Caco-2 (cell line): ENCODE results near the gene ZNF747. TPM values are rescaled to one million over a fixed set of nuclear protein-coding genes. Genes with fewer than 3 reads are reported as not detected.

Experiments used
- BruUV-seq: library from RNA; stranded (reverse); fragments of 400-500 nt; replicated peaks from 2 replicates; lab custom pipeline; 2021; lab: Mats Ljungman, UMichigan
- CTCF ChIA-PET: fragments of 300-600 bp; sonication (Branson Sonifier 250); formaldehyde crosslinking; loops from one replicate; lab custom pipeline; 2022; ENCODE audit warnings: antibody characterized with exemption; lab: Charles Lee
- POLR2A ChIA-PET: fragments of 300-600 bp; sonication (Branson Sonifier 250); formaldehyde crosslinking; loops from one replicate; lab custom pipeline; 2022; ENCODE audit warnings: antibody characterized with exemption; lab: Charles Lee
- DNase-seq, 2 experiments: peaks; one replicate each; pipeline versions ENCODE4 v3.0.0 to v3.0.0-alpha.2; 2020 to 2022
- H3K27me3 ChIP-seq: replicated peaks from 2 replicates; pipeline ENCODE4 v1.6.0; 2011; ENCODE audit warnings: low read length; ENCODE audit not compliant: control insufficient read depth, insufficient read depth
- H3K36me3 ChIP-seq: 2 replicates; pipeline ENCODE4 v1.5.1; 2011; ENCODE audit warnings: low read length; ENCODE audit not compliant: control insufficient read depth, insufficient read depth
- H3K4me1 ChIP-seq: fragments of 250-450 bp; sonication (Bioruptor Pico); 2 replicates; pipeline ENCODE4 v1.5.1; 2020; ENCODE audit warnings: mild to moderate bottlenecking
- H3K4me3 ChIP-seq: 2 replicates; pipeline ENCODE4 v1.5.1; 2011; ENCODE audit warnings: low read depth, mild to moderate bottlenecking, control low read depth, low read length
- H3K9me3 ChIP-seq: fragments of 250-450 bp; sonication (Bioruptor Pico); 2 replicates; pipeline ENCODE4 v1.5.1; 2020; ENCODE audit warnings: mild to moderate bottlenecking, moderate library complexity
- H3K27ac Mint-ChIP-seq: one replicate; pipeline ENCODE4 v1.8.0; 2022; ENCODE audit warnings: mixed read lengths; ENCODE audit not compliant: unreplicated experiment
- H3K27me3 Mint-ChIP-seq: one replicate; pipeline ENCODE4 v1.8.0; 2022; ENCODE audit warnings: mixed read lengths; ENCODE audit not compliant: insufficient read depth, unreplicated experiment
- H3K36me3 Mint-ChIP-seq: one replicate; pipeline ENCODE4 v1.8.0; 2022; ENCODE audit warnings: mild to moderate bottlenecking, mixed read lengths; ENCODE audit not compliant: insufficient read depth, unreplicated experiment
- H3K4me1 Mint-ChIP-seq: one replicate; pipeline ENCODE4 v1.8.0; 2022; ENCODE audit warnings: low read depth, mixed read lengths; ENCODE audit not compliant: unreplicated experiment
- H3K4me3 Mint-ChIP-seq: one replicate; pipeline ENCODE4 v1.8.0; 2022; ENCODE audit warnings: mild to moderate bottlenecking, moderate library complexity, mixed read lengths; ENCODE audit not compliant: unreplicated experiment
- H3K9me3 Mint-ChIP-seq: one replicate; pipeline ENCODE4 v1.8.0; 2022; ENCODE audit warnings: mixed read lengths; ENCODE audit not compliant: unreplicated experiment
- CTCF ChIP-seq, 2 experiments: fragments of 200-600 bp in 1 of 2; IDR thresholded peaks; 1 replicate in 1 of 2; 2 replicates in 1 of 2; pipeline versions ENCODE4 v1.5.1 to v1.8.0; 2011 to 2022; ENCODE audit warnings: antibody characterized with exemption in 1 of 2, control low read depth in 1 of 2, inconsistent platforms in 1 of 2, low read depth in 1 of 2, low read length in 1 of 2, mild to moderate bottlenecking in 1 of 2, moderate library complexity in 1 of 2; ENCODE audit not compliant: insufficient read depth in 1 of 2, severe bottlenecking in 1 of 2, unreplicated experiment in 1 of 2
- intact Hi-C: fragments of 100-400 bp; cut with micrococcal nuclease; formaldehyde crosslinking; loops from one replicate; pipeline ENCODE4 v1.10.0; 2022; ENCODE audit not compliant: unreplicated experiment
- total RNA-seq: library from RNA; stranded (reverse); gene quantifications from 2 replicates; pipeline ENCODE4 v1.2.3, GENCODE V29; 2022

Gene ZNF747
- total RNA-seq, 1 experiment from 2014 or later: 8.1 TPM

- Histone ChIP-seq H3K27me3 (no peaks in the 10 kb centered on the region), H3K4me3 (no peak overlapping the region), H3K36me3 (no peaks in the 10 kb centered on the region), H3K4me1 (no peaks in the 10 kb centered on the region), H3K9me3 (no peaks in the 10 kb centered on the region)
- TF ChIP-seq CTCF (IDR thresholded peaks at IDR 0.05; ENCODE audit: insufficient read depth in 1 of 2, low read depth in 1 of 2, low read length in 1 of 2, severe bottlenecking in 1 of 2, unreplicated experiment in 1 of 2): no peak
- ChIA-PET CTCF (no interaction called here), POLR2A (no interaction called here)
- no peak for DNase-seq
- Mint-ChIP-seq H3K4me1 (no peaks in the 10 kb centered on the region), H3K27me3 (no peaks in the 10 kb centered on the region), H3K36me3 (no peaks in the 10 kb centered on the region), H3K4me3 (no peak overlapping the region), H3K27ac (no peak overlapping the region), H3K9me3 (no peaks in the 10 kb centered on the region)
- intact Hi-C loops: no loop called here
- BruUV-seq: no TSS peak
These were observed 25.4 kb downstream of the ZNF747 start for GRCh38 chr16:30509081-30509765.

- DNase-seq: no peak
- no peaks in the 10 kb centered on the region for H3K36me3 ChIP-seq
- H3K4me1 Mint-ChIP-seq: no peaks in the 10 kb centered on the region
- intact Hi-C loops: no loop called here
- H3K9me3 Mint-ChIP-seq: no peaks in the 10 kb centered on the region
- H3K36me3 Mint-ChIP-seq: no peaks in the 10 kb centered on the region
- no peaks in the 10 kb centered on the region for H3K4me1 ChIP-seq
- no peaks in the 10 kb centered on the region for H3K9me3 ChIP-seq
- no peaks in the 10 kb centered on the region for H3K27me3 Mint-ChIP-seq
- no peak overlapping the region for H3K4me3 Mint-ChIP-seq
- ChIA-PET POLR2A (no interaction called here), CTCF (no interaction called here)
- no TSS peak for BruUV-seq
- TF ChIP-seq CTCF (IDR thresholded peaks at IDR 0.05; ENCODE audit: insufficient read depth in 1 of 2, low read depth in 1 of 2, low read length in 1 of 2, severe bottlenecking in 1 of 2, unreplicated experiment in 1 of 2): no peak
- H3K27ac Mint-ChIP-seq: no peak overlapping the region
- H3K27me3 ChIP-seq: no peaks in the 10 kb centered on the region
- H3K4me3 ChIP-seq: no peak overlapping the region
These were observed 31.0 kb downstream of the ZNF747 start for GRCh38 chr16:30503403-30504296.

GRCh38 chr16:30499284-30499683, 35.4 kb downstream of the ZNF747 start:
- no peak for DNase-seq
- H3K36me3 ChIP-seq: no peaks in the 10 kb centered on the region
- no peak overlapping the region for H3K4me3 ChIP-seq
- no TSS peak for BruUV-seq
- Mint-ChIP-seq H3K4me1 (no peaks in the 10 kb centered on the region), H3K36me3 (no peaks in the 10 kb centered on the region), H3K27me3 (no peaks in the 10 kb centered on the region), H3K9me3 (no peaks in the 10 kb centered on the region), H3K4me3 (no peak overlapping the region), H3K27ac (no peak overlapping the region)
- H3K9me3 ChIP-seq: no peaks in the 10 kb centered on the region
- POLR2A ChIA-PET: no interaction called here
- no peak for TF ChIP-seq CTCF (IDR thresholded peaks at IDR 0.05; ENCODE audit: insufficient read depth in 1 of 2, low read depth in 1 of 2, low read length in 1 of 2, severe bottlenecking in 1 of 2, unreplicated experiment in 1 of 2)
- CTCF ChIA-PET: no interaction called here
- intact Hi-C loops: no loop called here
- no peaks in the 10 kb centered on the region for H3K4me1 ChIP-seq
- H3K27me3 ChIP-seq: no peaks in the 10 kb centered on the region
